Cardiac muscle cell (in vitro differentiated cells and primary cell): ENCODE results near the gene MAP1LC3B. TPM values are rescaled to one million over a fixed set of nuclear protein-coding genes. Genes with fewer than 3 reads are reported as not detected.

Experiments used
- DNase-seq, 2 donors: peaks; one replicate each; pipeline versions ENCODE4 v3.0.0 to v3.0.0-alpha.2; 2010 to 2017; ENCODE audit warnings: low read depth in 1 of 2, low spot score in 1 of 2
- H3K27ac ChIP-seq: fragments of 200-600 bp; sonication (generic); 2 replicates; pipeline ENCODE4 v1.5.1; 2016
- H3K27me3 ChIP-seq: fragments of 200-600 bp; sonication (generic); 2 replicates; pipeline ENCODE4 v1.6.0; 2016; ENCODE audit warnings: control low read depth
- H3K36me3 ChIP-seq: fragments of 200-600 bp; sonication (generic); 2 replicates; pipeline ENCODE4 v1.5.1; 2016; ENCODE audit warnings: control low read depth
- H3K4me1 ChIP-seq: fragments of 200-600 bp; sonication (generic); 2 replicates; pipeline ENCODE4 v1.8.1; 2017; ENCODE audit warnings: low read depth, mild to moderate bottlenecking, mixed run types
- H3K4me3 ChIP-seq: fragments of 200-600 bp; sonication (generic); 2 replicates; pipeline ENCODE4 v1.5.1; 2016; ENCODE audit warnings: mild to moderate bottlenecking
- H3K9me3 ChIP-seq: fragments of 200-600 bp; sonication (generic); 2 replicates; pipeline ENCODE4 v1.5.1; 2017; ENCODE audit warnings: low read depth, mild to moderate bottlenecking, control low read depth
- CTCF ChIP-seq: IDR thresholded peaks from 2 replicates; pipeline ENCODE4 v1.5.1; 2012; ENCODE audit warnings: low read depth, mild to moderate bottlenecking, low read length
- polyA plus RNA-seq: library from polyadenylated mRNA; unstranded; fragments of >200 nt; fragmentation: Nextera tagmentation; extraction: Ambion mirVana; gene quantifications from 2 replicates; pipeline ENCODE4 v1.2.1, GENCODE V29; 2016
- total RNA-seq: library from RNA; depleted of rRNA; stranded (reverse); fragments of >200 nt; gene quantifications from 2 replicates; pipeline ENCODE4 v1.2.3, GENCODE V29; 2016

Gene MAP1LC3B
- total and polyA plus RNA-seq, 2 experiments from 2014 or later, result 37.7 to 164 TPM

- Histone ChIP-seq H3K36me3 (peaks cover 43% of the 10 kb centered on the region), H3K9me3 (no peaks in the 10 kb centered on the region), H3K4me3 (no peak overlapping the region), H3K4me1 (no peaks in the 10 kb centered on the region), H3K27me3 (no peaks in the 10 kb centered on the region), H3K27ac (no peak overlapping the region)
- no peak for TF ChIP-seq CTCF
- DNase-seq, result no peak
Measured at GRCh38 chr16:87407511-87408112, 15.5 kb downstream of the MAP1LC3B start.

GRCh38 chr16:87409153-87409552, 17.0 kb downstream of the MAP1LC3B start:
- DNase-seq, result no peak
- no peak overlapping the region for H3K4me3 ChIP-seq
- H3K4me1 ChIP-seq, result no peaks in the 10 kb centered on the region
- peaks cover 40% of the 10 kb centered on the region for H3K36me3 ChIP-seq
- H3K27me3 ChIP-seq, result no peaks in the 10 kb centered on the region
- no peak overlapping the region for H3K27ac ChIP-seq
- H3K9me3 ChIP-seq, result no peaks in the 10 kb centered on the region
- TF ChIP-seq CTCF, result no peak

GRCh38 chr16:87409781-87410180, 17.6 kb downstream of the MAP1LC3B start:
- H3K4me3 ChIP-seq, result no peak overlapping the region
- H3K4me1 ChIP-seq, result no peaks in the 10 kb centered on the region
- DNase-seq, result no peak
- H3K27ac ChIP-seq, result no peak overlapping the region
- TF ChIP-seq CTCF, result no peak
- peaks cover 41% of the 10 kb centered on the region for H3K36me3 ChIP-seq
- no peaks in the 10 kb centered on the region for H3K27me3 ChIP-seq
- H3K9me3 ChIP-seq, result no peaks in the 10 kb centered on the region

- Histone ChIP-seq H3K4me1 (no peaks in the 10 kb centered on the region), H3K36me3 (peaks cover 41% of the 10 kb centered on the region), H3K9me3 (no peaks in the 10 kb centered on the region), H3K27ac (no peak overlapping the region), H3K27me3 (no peaks in the 10 kb centered on the region), H3K4me3 (no peak overlapping the region)
- TF ChIP-seq CTCF, result no peak
- no peak for DNase-seq
Measured at GRCh38 chr16:87410530-87410929, 18.4 kb downstream of the MAP1LC3B start.

- Histone ChIP-seq H3K36me3 (peaks cover 40% of the 10 kb centered on the region), H3K27ac (no peak overlapping the region), H3K4me1 (no peaks in the 10 kb centered on the region), H3K4me3 (no peak overlapping the region), H3K27me3 (no peaks in the 10 kb centered on the region), H3K9me3 (no peaks in the 10 kb centered on the region)
- no peak for DNase-seq
- TF ChIP-seq CTCF, result no peak
Measured at GRCh38 chr16:87410968-87411367, 18.8 kb downstream of the MAP1LC3B start.
